GM18868 (cell line): ENCODE measurements around the gene TSKU.
"Not testable (repeated sequence)": the region's sequence is repeated elsewhere in the genome, so short reads cannot be mapped to it uniquely, and the experiment has no call there.

Experiments
- ATAC-seq: cut with Tn5 transposase; IDR thresholded peaks from one replicate; pipeline ENCODE4 v1.9.1; 2021; ENCODE audit warnings: mild to moderate bottlenecking, moderate library complexity; ENCODE audit not compliant: unreplicated experiment

The TSKU gene

GRCh38 chr11:76800466-76801200 lies 17.5 kb downstream of the TSKU start:
- no peak for ATAC-seq

DNA sequence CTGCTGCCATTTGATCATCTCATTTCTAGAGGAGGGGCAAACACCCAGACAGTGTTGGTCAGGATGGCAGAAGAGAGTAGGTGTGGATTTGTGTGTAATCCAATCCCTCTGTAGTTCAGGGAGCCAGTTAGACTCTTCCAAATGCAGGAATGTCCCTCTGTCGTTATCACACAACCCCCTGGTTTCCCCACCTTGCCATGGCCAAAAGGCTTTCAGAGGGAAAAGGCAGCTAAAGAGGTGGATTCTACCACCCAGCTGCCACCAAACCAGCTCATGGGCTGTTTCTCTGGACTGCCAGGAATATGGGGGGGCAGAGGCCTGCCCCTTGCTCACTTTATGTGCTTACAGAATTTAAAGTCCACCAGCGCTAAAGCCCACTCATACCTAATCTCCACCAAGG lies 18.1 kb downstream of the TSKU start:
- no peak for ATAC-seq

- ATAC-seq, result no peak
These were observed 18.6 kb downstream of the TSKU start for GRCh38 chr11:76801736-76802135.

DNA sequence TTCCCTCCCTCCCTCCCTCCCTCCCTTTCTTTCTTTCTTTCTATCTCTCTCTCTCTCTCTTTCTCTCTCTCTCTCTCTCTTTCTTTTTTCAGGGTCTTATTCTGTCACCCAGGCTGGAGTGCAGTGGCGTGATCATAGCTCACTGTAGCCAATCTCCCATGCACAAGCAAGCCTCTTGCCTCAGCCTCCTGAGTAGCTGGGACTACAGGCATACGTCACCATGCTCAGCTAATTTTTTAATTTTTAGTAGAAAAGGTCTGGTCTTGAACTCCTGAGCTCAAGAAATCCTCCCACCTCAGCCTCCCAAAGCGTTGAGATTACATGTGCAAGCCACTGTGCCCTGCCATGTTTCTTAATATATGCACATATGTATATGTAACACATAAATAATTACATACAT lies 19.0 kb downstream of the TSKU start:
- no peak for ATAC-seq

DNA sequence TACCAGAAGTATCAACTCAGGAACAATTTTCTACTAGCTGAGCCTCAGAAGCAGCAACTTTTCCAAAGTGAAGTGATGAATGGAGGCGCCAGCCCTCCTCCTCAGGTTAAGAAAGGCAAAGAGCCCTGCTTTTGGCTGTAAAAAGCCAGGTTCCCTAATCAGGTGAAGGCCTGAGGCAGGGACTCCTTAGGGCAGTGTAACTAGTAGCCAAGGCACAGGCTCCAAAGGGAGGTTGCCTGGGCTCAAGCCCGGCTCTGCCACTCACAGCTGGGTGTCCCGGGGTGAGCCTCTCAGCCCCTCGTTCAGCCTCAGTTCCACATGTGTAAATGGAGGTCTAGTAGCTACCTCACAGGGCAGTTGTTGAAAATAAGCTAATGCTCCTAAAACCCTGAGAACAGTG lies 19.5 kb downstream of the TSKU start:
- no peak for ATAC-seq

DNA sequence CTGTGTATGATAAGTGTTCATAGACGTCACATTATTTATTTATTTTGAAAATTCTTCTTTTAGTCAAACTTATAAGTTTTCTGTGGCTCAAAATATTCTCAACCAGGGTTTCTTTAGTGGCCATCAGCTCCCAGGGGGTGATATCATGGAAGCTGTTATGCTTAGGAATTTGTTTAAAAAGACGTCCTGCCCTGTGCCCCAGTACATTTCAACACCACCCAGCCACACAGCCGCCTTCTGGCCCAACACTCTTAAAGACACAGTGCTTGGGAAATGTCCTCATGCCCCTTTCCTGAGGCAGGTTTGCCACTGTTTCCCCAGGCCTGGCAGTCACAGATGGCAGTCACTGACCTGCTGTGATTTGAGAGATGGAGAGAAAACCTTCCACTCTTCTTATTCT lies 19.9 kb downstream of the TSKU start:
- no peak for ATAC-seq

- no peak for ATAC-seq
These were observed 20.9 kb downstream of the TSKU start for GRCh38 chr11:76803811-76804600.

GRCh38 chr11:76805206-76805913 lies 22.2 kb downstream of the TSKU start:
- ATAC-seq, result no peak

DNA sequence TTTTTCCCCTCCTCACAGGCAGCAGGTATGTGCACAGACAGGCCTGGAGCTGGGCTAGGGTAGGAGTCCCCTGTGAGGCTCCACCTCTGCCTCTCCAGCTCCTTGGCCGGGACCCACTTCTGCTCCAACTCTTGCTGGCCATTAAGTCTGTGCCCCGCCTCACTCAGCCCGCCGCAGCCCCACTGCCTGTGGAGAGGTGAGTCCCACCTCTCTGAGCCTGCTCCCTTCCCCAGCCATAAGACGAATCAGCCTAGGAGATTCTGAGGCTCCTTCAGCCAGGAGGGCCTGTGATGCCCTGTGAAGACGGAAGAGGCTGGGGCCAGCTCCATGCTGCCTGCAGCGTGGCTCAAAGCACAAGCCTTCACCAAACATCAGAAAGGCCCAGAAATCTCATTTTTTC lies 23.0 kb downstream of the TSKU start:
- ATAC-seq, result no peak

DNA sequence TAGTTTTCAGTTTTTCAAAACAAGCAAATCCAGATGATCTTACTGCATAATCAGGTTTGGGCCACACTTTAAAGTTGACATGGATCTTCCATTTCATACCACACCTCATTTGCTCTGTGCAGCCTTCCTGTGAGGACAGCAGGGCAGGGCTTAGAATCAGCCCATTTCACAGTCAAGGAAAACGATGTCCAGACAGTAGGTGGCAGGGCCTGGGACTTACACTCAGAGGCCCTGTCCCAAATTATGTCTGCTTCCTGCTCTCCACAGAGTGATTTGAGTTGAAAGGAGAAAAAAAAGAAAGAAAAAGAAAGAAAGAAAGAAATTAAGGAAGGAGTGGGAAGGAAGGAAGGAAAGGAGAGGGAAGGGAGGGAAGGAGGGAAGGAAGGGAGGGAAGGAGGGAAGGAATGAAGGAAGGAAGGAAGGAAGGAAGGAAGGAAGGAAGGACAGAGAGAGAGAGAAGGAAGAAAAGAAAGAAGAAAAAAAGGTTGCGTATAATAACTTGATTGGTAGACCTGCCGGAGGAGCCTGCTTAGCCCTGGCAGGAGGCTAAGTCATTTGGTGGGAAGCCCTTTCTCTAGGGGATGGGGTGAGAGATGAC lies 23.6 kb downstream of the TSKU start:
- ATAC-seq, result no peak

DNA sequence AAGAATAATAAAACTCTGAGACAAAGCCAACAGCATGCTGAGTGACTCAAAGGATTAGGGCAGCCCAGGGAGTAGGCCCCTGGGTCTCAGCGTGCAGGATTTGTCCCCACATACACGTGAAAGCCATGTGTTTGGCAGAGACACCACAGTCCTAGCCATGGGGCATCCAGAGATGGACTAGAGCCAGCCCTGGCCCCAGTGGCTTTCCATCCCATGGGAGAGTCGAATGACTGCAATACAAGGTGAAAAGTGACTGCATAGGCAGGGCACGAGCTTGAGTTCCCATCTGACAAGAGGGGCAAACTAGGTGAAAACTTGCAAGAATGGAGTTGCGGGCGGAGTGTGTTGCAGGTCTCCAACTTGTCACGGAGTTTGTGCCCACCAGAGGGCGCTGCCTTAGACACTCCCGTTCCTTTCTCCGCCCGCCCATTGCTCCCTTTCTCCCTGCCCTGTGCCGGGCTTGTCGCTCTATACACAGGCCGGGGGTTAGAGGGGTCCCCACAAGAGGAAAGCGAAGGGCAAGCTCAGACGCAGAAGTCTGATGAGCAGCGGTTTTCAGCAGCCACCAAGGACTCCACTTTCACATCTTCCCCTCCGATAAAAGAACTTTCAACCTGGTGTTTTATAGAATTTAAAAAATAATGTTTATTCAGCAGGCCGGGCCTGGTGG lies 24.2 kb downstream of the TSKU start:
- ATAC-seq, result no peak

- no peak for ATAC-seq
These were observed 25.0 kb downstream of the TSKU start for GRCh38 chr11:76808171-76808570.

DNA sequence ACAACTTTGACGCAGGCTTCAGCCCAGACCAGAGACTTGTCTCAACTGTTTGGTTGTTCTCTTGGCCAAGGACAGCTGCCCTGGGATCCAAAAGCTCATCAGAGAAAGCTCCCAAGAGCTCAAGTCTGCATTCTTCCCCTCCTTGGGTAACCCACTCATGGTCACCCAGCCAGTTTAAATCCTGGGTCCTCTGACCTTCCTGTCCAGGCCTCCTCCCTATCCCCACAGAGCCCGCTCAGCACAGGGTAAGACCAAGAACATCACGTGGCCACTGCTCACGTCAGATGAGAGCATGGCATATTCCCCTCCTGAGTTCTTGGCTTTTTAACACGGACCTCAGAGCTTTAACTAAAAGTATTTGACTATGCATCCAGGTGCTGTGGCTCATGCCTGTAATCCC lies 25.8 kb downstream of the TSKU start:
- ATAC-seq, result no peak

GRCh38 chr11:76810151-76810853 lies 27.1 kb downstream of the TSKU start:
- ATAC-seq, result no peak

GRCh38 chr11:76811259-76811658 lies 28.1 kb downstream of the TSKU start:
- ATAC-seq, result no peak

- ATAC-seq, result no peak
These were observed 31.3 kb downstream of the TSKU start for GRCh38 chr11:76814414-76814813.

DNA sequence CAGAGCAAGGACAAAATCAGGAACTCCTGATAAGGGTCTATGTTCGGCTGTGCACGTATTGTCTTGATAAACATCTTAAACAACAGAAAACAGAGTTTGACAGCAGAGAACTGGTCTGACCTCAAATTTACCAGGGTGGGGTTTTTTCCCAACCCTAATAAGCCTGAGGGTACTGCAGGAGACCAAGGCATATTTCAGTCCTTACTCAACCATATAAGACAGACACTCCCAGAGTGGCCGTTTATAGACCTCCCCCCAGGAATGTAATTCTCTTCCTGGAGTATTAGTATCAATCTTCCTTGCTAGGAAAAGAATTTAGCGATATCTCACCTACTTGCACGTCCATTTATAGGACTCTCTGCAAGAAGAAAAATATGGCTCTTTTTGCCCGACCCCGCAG lies 32.5 kb downstream of the TSKU start:
- not testable (repeated sequence) for ATAC-seq

DNA sequence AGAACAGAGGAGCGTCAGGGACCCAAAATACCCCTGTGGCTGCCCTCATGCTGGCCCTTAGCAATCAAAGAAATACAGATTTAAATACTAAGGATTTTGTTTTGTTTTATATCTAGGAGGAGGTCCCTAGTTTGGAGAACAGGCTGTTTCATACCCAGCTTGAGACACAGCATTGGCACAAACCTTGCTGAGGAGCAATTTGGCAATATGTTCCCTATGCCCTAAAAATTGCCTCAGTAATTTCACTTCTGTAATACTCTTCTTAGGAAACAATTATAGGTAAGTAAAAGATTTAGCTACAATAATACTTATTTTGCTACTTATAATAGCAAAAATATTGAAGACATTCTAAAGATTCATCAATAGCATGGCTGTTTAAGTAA lies 37.0 kb downstream of the TSKU start:
- ATAC-seq, result no peak

- ATAC-seq, result not testable (repeated sequence)
These were observed 38.2 kb downstream of the TSKU start for GRCh38 chr11:76821396-76821795.

DNA sequence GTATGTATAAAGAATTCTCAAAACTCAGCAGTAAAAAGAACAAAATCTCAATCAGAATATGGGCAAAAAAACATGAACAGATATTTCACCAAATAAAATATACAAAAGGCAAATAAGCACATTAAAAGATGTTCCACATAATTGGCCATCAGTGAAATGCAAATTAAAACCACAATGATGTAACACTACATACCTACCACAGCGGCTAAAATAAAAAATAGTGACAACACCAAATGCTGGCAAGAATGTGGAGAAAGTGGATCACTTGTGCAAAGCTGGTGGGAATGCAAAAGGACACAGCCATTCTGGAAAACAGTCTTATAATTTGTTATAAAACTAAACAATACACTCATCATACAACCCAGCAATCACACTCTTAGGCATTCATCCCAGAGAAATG lies 39.2 kb downstream of the TSKU start:
- ATAC-seq, result no peak
